Tongue (tissue), 2 donors: Measurements from ENCODE around the gene BTBD16. TPM values are rescaled to one million over a fixed set of nuclear protein-coding genes. Genes with fewer than 3 reads are reported as not detected.
A peak's percentile ranks its signal among the peaks of the same experiment; 100 is the strongest.

Experiments
- DNase-seq: peaks from one replicate; pipeline ENCODE4 v3.0.0-alpha.2; 2015
- total RNA-seq: library from RNA; depleted of rRNA; stranded (reverse); fragments of >200 nt; gene quantifications from one replicate; pipeline ENCODE4 v1.2.3, GENCODE V29; 2014

BTBD16 gene
- total RNA-seq: 0.41 TPM

DNA sequence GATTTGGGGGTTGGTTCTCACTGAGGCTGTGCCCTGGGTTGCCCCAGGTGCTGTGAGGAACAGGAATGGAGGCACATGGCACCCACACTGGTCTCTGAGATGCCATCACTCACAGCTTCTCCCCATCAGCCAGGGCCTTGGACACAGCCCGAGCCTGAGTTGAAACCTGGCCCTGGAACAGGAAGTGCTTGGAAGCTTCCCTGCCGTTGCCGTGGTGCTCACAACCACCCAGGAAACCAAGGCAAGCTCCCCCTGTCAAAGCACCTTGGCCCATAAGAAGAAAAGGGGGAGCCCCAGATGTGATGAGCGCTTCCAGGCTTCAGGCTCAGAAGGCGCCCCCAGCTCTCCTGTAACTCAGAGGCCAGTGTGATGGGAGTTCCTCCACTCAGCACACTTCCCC is at the start of gene BTBD16:
BTBD16 (plus strand) TSS at position 221 of the 400 bp plus-strand sequence. CDS start 3,786 bp downstream, outside the sequence.
- DNase-seq: no peak

DNA sequence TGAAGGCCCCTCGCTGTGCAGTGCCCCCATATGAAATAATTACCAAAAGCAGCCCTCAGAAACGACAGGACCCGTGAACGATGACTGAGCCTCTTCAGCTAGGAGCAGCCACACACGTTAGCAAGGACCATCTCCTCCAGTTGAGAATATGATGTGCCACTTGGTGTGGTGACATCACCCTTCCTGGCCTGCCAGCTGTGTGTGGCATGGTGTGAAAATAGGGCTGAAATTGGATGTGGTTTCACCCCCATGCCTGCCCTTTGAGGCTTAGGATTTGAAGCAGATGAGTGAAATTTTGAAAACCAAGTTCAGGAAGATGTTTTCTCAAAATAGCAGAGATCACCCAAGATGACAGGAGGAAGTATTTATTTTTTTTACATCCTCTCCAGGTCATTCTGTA is 49.1 kb upstream of the BTBD16 start:
- DNase-seq: peak; percentile 27

DNA sequence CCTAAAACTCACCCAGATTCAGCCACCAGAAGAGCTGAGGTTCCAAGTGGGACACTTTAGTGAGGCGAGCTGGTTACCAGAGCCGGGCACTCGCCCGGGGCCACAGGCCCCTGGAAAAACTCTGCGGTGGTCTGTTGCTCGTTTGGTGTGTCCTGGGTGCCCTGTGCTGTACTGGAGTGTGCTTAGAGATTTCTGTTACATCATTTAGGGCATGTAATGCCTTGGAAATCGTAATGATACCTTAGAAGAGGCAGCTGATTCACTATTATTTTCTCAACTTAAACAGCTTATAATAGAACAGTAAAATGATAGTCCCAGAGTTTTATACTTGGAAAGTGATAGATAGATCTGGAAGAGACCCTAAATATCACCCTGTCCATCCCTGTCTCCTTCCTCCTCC is 48.5 kb upstream of the BTBD16 start:
- DNase-seq: no peak

DNA sequence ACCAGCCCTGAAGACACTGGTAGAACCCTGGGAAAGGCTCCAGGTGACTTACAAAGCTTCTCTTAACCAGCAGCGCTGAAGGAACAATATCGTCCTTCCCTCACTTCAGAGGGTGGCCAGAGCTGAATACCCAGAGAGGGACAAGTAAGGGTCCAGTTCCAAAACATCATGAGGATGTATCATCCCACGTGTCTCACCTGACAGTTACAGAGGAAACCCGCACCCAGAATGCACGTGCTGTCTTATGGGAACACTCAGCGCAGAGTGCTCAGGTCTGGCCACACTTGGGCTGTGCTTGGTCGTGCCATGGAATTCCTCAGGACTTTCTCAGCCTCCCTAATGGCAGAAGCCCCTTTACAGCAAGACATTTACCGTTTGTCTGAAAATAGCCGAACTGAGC is 46.9 kb upstream of the BTBD16 start:
- DNase-seq: no peak

DNA sequence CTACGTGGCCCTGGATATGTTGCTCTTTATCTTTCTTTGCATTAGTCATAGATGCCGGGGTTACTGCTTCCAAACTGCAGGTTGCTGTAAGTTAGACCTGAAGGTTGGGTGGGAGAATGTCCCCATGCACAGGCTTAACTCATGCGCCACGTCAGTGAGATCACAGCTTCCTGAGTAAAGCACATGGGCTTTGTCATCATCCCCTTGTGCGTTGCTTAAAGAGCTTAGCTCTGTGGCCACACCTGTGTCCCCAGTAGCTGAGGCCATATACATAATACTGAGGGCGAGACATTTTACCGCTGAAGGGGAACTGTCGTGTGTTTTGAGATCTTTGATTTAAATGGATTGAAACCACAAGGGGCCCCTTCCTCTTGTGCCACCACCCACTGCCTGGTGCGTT is 45.8 kb upstream of the BTBD16 start:
- no peak for DNase-seq

DNA sequence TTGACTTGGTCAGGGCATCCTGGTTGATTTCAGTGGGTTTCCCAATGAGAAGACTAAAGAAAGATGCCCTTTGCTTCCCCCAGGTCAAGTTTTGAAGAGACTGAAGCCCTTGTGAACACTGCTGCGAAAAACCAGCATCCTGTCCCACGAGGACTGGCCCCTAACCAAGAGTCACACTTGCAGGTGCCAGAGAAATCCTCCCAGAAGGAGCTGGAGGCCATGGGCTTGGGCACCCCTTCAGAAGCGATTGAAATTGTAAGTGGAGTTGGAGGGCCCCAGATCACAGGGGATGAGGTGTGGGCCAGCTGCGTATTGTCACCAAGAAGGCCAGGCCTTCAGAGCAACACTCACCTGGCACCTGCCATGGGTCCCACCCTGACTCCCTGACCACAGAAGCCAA is 43.3 kb upstream of the BTBD16 start:
- DNase-seq: no peak

DNA sequence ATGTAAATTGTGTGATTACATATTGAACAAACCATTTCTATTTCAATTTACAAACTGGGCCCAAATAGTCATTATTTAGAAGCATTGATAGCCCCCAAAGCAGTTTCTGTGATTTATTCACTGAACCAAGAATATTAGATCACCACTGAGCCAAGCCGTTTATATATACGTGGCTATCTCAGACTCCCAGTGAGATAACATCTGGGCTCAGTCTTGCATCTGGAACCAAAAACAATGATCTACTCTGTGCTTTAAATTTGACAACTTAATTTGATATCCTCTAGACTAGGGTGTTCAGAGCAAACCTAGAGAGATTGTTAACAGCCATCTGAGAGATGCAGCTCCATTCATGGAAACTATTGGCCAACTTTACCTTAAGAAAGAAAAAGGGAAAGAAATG is 41.4 kb upstream of the BTBD16 start:
- DNase-seq: no peak

DNA sequence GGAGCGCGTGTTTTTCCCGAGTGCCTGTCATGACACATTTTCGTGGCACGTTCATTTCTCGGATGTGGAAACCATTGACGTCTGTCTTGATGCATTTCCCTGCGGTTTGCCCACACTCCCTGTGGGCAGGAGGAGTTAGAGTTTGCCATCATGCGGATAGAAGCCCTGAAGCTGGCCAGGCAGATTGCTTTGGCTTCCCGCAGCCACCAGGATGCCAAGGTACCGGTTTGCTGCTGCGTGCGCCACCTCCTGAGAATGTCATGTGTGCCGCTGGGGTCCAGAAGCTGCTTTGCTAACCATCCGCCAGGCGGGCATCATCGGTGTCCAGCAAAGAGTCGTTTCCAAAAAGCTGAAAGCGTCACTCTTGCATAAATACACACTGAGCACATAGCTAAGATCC is 40.9 kb upstream of the BTBD16 start:
- no peak for DNase-seq

DNA sequence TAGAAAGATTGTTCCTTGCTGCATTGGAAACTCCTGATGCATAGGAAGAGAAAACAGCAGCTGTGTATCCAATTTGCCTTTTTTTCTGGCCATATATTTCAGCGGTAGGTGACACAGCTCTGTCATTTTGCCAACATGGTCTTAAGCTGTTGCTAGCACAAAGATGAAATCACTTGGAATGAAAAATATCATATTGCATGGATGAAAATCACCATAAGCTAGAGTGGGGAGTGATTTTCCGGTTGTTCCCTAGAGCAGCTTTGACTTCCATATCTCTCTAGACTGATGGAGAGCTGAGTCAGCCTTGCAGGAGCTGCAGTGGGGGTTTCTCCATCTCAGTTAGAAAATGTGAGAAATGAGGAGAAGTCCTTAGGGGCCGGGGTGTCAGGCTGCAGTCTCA is 38.3 kb upstream of the BTBD16 start:
- peak; percentile 95 for DNase-seq

DNA sequence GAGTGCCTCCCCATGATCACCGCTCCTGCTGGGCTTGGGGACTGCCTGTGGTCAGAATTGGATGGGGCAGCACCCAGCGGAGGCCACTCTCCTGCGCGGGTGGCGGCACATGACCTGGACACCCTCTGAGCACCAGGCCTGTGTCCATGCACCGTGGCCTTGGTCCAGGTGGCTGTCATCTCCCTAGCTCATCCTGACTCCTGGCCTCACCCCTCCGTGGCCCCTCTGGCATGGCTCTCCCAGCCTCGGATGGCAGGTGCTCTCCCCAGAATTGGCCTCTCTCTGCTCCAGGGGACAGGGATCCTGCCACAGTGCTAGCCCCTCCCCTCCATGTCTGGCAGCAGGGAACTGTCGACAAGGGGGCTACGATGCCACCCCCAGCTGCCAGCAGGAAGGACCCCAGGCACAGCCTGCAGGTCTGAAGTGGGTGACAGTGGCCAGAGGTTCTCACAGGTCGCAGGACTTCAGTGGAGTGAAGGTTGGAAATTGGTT is 37.2 kb upstream of the BTBD16 start:
- DNase-seq: peak; percentile 63

DNA sequence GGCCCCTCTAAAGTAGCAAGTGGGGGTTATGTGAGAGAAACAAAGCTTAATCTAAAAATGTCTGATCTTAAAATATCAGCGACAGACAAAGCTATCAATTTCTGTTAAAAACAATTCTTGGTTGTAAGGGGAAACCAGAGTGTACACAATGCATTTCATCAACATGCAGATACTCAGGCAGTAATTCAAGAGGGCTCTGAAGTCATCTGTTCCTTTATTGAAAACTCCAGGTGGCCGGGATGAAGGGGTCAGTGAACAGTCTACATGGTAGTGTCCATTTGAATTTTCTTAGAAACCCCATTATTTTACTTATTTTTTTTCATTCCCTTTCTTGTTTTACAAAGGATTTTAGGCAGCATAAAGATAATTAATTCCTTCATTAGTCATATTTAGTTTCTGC is 36.7 kb upstream of the BTBD16 start:
- peak; percentile 81 for DNase-seq

DNA sequence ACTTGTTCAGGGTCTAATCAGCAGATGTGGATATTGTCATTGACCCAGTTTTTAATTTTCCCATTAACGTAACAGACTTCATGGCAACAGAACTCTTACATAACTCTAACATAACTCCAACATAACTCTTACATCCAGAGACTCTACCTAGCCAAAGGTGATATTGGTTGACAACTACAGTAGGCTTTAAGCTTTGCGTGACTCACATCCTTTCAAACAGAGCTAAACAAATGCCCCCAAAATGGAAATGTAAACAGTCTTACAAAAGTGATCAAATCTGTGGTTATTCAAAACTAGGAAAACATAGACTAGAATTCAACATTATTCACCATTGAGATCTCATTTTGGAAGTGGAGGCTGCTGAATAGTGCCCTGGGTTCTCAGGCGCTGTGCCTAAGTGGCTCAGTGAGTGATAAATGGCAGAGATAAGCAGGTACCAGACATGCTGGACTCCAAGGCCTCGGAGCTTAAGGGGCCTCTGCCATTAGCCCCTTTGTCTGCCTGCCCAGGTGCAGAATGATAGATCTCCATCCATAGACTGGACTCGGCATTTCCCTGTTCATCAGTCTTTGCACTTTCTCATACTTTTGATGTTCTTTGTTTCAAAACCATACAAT is 34.3 kb upstream of the BTBD16 start:
- no peak for DNase-seq

DNA sequence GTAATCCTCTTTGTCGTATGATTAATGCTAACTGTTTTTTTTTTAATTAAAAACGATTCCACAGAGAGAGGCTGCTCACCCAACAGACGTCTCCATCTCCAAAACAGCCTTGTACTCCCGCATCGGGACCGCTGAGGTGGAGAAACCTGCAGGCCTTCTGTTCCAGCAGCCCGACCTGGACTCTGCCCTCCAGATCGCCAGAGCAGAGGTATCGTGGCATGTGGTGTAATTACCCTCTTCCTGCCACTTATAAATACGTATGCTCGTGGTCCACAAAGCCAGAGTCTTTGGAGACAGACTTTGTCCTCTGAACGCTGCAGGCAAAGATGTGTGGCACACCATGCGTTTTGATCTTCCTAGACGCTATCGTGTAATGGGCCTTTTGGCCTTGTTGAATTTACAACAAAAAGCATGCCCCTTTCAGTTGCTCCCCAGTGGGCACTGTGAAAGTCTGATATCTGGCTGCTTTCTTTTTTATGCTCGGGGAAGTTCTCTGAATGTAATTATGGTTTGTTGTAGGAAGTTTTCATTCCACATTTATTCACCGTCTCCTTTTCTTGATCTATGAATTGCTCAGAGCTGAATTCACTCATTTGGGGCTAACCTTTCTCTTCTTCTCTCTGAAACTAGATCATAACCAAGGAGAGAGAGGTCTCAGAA is 33.6 kb upstream of the BTBD16 start:
- no peak for DNase-seq

DNA sequence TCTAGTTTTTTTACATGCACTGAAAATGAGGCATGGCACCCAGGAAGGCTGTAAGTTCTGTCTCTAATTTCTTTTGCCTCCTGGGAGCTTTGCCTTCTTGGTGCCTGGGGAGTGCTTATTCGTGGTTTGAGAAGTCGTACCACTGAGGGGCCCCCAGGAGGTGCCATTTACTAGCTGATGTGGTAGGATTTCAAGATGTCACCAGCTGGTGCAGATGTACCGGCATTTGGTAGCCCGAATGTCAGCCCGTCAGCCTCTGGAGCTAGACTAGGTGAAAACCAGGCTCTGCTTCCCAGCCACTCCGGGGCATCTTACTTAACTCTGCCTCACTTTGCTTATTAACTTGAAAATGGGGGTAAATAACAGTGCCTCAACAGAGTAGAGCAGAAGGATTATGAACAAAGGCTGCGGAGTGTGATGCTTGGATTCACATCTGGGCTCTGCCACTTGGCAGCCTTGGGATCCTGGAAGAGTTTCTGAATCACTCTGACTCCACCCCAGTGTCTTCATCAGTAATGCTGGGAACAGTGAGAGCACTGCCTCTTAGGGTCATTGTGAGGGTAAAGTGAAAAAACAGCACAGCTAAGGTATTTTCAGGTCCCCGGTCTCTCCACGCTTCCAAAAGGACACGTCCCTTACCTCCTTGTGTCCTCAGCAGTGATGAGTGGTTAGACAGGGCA is 31.4 kb upstream of the BTBD16 start:
- DNase-seq: no peak

DNA sequence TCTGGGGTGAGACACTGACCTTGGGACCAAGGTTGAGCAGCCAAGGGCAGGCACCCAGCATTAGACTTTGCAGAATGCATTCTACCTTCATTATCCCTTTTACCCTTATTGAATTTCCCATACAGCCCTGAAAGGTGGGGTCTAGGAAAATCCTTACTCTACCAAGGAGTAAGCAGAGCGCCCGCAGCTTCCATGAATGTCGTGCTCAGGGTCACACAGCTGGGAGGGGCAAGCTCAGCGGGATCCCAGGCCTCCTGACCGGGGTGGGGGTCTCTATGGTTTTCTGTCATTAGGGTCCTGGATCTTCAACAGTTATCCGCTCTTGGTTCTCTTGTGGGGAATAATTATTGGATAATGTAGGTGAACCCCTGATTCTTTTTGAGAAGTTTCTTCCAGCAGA is 30.7 kb upstream of the BTBD16 start:
- DNase-seq: no peak

DNA sequence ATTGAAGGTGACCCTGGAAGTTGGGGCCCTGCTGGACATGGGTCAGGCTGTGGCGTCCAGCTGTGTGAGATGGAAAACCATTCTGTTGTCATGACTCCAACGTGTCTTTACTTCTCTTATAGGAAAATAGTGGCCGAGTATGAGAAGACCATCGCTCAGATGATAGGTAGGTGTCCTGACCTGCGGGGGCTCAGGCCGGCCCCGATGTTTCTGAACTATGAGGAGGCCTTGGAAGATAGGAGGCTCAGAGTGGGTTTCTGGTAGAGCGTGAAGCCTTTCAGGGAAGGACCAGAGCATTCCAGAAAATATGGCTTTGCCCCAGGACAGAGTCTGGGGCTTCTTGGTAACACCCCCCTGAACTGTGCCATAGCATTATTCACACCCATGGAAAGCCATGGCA is 29.3 kb upstream of the BTBD16 start:
- DNase-seq: no peak

DNA sequence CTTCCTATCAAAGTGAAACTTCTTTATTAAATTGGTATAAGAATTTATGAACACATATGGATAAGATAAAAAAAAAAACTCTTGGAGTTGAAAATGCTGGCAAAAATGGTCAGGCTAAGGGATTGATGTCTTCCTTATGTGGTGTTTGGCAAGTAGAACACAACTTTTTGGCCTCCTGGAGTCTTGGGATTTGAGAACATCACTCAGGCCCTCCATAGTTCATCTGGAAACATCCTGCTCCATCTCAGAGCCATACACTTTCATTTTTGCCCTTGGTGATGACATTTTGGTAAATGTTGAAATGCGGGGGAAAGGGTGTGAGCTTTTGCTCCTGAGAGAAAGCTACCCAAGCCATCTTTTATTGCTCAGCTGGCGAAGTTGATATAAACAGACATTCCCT is 27.5 kb upstream of the BTBD16 start:
- peak; percentile 66 for DNase-seq

DNA sequence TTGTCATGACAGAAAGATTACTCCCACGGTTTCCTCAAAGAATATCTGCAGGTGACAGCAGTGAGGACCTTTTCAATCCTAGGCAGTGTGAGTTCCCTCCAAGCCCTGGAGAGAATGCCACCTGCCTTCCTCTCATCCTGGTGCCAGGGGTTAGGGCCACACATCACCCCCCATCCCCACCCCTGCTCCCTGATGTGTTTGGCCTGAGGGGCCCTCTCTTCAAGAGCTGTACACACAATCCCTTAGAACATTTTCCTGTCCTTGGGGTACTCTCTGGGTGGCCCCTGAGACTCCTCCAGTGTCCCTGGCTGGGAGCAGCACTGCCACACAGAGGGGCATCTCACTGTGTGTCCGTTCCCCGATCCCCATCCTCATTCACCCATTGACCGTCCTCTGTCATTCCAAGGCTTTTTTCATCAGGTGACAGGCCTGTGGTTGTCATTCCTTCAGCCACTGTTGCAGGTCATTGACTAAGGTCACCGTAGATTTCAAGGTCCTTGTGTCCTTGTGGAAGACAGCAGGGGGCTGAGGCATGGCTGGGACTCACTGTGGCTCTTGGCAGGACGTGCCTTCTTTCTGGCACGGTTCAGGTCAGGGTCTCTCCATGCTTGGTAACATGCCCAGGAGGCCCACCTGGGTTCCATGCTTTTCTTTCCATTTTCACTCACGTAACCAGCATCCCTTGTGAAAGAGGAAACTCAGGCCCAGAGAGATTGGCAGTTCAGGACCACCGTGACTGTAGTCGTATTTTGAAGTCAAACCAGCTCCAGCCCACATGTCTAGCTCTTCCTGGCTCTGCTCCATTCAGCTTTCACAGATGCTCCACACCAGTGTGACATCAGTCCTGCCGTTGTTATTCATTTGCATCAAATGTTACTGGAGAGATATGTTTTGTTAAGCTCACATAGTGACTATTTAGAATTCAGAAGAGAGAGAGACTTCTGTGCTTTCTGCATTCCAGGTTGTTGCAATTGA is 26.8 kb upstream of the BTBD16 start:
- peak; percentile 73 for DNase-seq

DNA sequence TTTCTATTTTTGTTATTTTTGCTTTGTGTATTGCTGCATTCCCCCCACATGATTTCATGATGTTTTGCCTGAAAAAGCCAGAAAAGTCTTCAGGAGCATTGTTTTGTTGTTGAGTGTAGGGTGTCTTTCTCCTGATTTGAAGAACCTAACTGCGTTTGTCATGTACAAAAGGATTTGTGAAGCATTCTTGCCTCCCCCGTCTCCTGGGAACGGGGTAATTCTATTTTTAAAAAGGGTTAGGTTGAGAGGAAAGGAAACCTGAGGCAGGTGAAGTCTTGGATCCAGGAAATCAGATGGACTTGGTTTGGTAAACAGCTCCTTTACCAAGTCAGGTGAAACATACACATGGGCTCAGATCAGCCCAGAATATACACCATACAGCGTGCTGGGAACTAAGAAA is 26.0 kb upstream of the BTBD16 start:
- DNase-seq: no peak

DNA sequence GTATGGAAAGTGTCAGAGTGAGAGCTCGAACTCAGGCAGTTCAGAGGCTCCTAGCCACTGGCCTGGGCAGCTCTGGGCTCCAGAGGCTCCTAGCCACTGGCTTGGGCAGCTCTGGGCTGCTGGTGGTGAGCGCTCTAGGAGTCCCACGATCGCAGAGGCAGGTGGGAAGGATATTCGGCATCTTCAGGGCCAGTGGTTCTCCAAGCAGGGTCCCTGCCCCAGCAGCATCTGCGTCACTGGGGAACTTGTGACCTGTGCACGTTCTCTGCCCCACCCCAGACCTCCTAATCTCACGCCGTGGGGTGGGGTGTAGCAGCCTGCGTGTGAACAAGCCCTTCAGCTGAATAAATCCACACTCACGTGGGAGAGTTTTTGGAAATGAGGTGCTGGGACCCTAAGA is 25.2 kb upstream of the BTBD16 start:
- no peak for DNase-seq

DNA sequence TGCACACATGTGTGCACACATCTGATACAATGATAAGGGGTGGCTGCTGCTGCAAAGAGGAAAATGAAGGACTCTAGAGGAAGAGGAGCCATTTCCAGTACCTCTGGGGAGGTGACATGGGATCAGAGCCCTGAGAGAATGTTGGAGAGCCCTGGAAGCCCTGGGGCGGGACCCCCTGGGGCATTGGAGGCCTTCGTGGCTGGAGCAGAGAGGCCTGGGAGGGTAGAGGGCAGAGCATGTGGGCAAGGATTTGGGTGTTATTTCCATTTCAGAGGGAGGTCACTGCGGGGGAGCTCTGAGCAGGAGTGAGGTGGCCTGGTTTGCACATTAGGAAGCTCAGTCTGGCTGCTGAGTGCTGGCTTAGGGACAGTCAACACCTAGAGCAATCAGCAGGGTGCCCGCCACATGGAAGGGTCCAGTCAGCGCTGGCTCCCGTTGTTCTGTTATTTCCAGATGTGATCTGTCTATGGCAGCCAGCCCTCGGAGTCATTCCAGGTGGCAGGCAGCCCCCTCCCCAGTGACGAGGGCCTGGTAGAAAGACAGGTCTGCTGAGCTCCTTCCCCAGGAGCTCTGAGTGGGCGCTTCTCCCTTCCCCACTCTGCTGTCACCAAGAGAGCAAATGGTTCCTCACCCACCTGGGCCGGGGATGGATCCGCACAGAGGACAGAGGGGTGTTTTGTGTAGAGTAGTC is 24.1 kb upstream of the BTBD16 start:
- no peak for DNase-seq
